ENCODE results near the gene DNAH8.

DNA sequence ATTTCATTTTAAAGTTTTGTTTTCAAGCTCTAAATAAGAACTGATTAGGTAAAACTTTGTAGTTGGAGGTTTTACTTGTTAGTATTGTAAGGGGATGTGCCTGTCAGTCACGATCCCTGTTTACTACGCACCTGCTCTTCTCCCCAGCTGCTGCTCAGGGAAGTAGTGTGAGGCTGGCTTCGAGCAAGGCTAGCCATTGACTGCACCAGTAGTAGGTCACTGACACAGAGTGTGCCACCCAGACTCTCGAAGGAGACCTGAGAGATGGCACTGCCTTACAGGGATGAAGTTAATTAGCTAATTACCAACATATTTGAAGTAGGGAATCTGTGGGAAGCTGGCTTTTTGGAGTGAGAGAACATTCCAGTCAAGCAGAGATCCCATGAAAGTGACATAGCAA, 89.2 kb downstream of the DNAH8 start:
- TF ChIP-seq, protein P1, sequence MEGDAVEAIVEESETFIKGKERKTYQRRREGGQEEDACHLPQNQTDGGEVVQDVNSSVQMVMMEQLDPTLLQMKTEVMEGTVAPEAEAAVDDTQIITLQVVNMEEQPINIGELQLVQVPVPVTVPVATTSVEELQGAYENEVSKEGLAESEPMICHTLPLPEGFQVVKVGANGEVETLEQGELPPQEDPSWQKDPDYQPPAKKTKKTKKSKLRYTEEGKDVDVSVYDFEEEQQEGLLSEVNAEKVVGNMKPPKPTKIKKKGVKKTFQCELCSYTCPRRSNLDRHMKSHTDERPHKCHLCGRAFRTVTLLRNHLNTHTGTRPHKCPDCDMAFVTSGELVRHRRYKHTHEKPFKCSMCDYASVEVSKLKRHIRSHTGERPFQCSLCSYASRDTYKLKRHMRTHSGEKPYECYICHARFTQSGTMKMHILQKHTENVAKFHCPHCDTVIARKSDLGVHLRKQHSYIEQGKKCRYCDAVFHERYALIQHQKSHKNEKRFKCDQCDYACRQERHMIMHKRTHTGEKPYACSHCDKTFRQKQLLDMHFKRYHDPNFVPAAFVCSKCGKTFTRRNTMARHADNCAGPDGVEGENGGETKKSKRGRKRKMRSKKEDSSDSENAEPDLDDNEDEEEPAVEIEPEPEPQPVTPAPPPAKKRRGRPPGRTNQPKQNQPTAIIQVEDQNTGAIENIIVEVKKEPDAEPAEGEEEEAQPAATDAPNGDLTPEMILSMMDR (conservative IDR thresholded peaks at IDR 0.05 in 1 of 2, IDR thresholded peaks at IDR 0.05 in 1 of 2; ENCODE audit: extremely low read depth in 1 of 2, insufficient read depth in 1 of 2, low read depth in 1 of 2, low read length in 2 of 2), result no peak
- TF ChIP-seq EZH2 (IDR thresholded peaks at IDR 0.05; ENCODE audit: borderline replicate concordance, low read length), result no peak
